Keratinocyte (primary cell): ENCODE data around the gene ARL6. TPM values are rescaled to one million over a fixed set of nuclear protein-coding genes. Genes with fewer than 3 reads are reported as not detected.

Experiments
- DNase-seq: peaks from one replicate; pipeline ENCODE4 v3.0.0-alpha.2; 2011; ENCODE audit warnings: low read depth, missing footprints, low spot score
- FAIRE-seq: peaks from 2 replicates; lab custom pipeline; 2011; peaks lifted over from hg19 to GRCh38; lab: Jason Lieb, UNC
- H2AFZ ChIP-seq: 2 replicates; pipeline ENCODE4 v1.6.0; 2012; ENCODE audit warnings: low read length, control low read depth, inconsistent platforms; ENCODE audit not compliant: control insufficient read depth
- H3K27ac ChIP-seq: 2 replicates; pipeline ENCODE4 v1.5.1; 2011; ENCODE audit warnings: low read length; ENCODE audit not compliant: control insufficient read depth, insufficient read depth
- H3K27me3 ChIP-seq: 3 replicates; pipeline ENCODE4 v1.6.0; 2011; ENCODE audit warnings: low read length; ENCODE audit not compliant: control insufficient read depth, insufficient read depth; ENCODE audit errors: extremely low read depth
- H3K36me3 ChIP-seq, 2 experiments: 2 replicates in 1 of 2; 3 replicates in 1 of 2; pipeline ENCODE4 v1.5.1; 2011; ENCODE audit warnings: low read length in 2 of 2, mild to moderate bottlenecking in 1 of 2; ENCODE audit not compliant: control insufficient read depth in 2 of 2, insufficient read depth in 2 of 2; ENCODE audit errors: extremely low read depth in 1 of 2
- H3K4me1 ChIP-seq: 3 replicates; pipeline ENCODE4 v1.5.1; 2011; ENCODE audit warnings: low read length; ENCODE audit not compliant: control insufficient read depth, insufficient read depth; ENCODE audit errors: extremely low read depth
- H3K4me2 ChIP-seq: 3 replicates; pipeline ENCODE4 v1.6.0; 2011; ENCODE audit warnings: low read depth, low read length; ENCODE audit not compliant: control insufficient read depth, insufficient read depth; ENCODE audit errors: extremely low read depth
- H3K4me3 ChIP-seq, 3 experiments: fragments of 200-600 bp in 1 of 3; sonication (generic) in 1 of 3; 2 replicates in 2 of 3; 3 replicates in 1 of 3; pipeline ENCODE4 v1.5.1; 2011 to 2016; ENCODE audit warnings: low read length in 3 of 3, mild to moderate bottlenecking in 3 of 3, control low read depth in 2 of 3, inconsistent platforms in 1 of 3, low read depth in 1 of 3, mixed read lengths in 1 of 3, mixed run types in 1 of 3, moderate library complexity in 1 of 3; ENCODE audit not compliant: control insufficient read depth in 2 of 3, insufficient read depth in 2 of 3; ENCODE audit errors: extremely low read depth in 1 of 3
- H3K79me2 ChIP-seq: 2 replicates; pipeline ENCODE4 v1.6.0; 2012; ENCODE audit warnings: low read length; ENCODE audit not compliant: control insufficient read depth, insufficient read depth
- H3K9ac ChIP-seq: 3 replicates; pipeline ENCODE4 v1.6.0; 2011; ENCODE audit warnings: low read length; ENCODE audit not compliant: control insufficient read depth, insufficient read depth; ENCODE audit errors: extremely low read depth
- H3K9me1 ChIP-seq: 3 replicates; pipeline ENCODE4 v1.6.0; 2011; ENCODE audit warnings: low read length; ENCODE audit not compliant: control insufficient read depth, insufficient read depth; ENCODE audit errors: extremely low read depth
- H3K9me3 ChIP-seq: 2 replicates; pipeline ENCODE4 v1.5.1; 2012; ENCODE audit warnings: low read depth, low read length; ENCODE audit not compliant: control insufficient read depth
- H4K20me1 ChIP-seq: 3 replicates; pipeline ENCODE4 v1.6.0; 2011; ENCODE audit warnings: low read length; ENCODE audit not compliant: control insufficient read depth, insufficient read depth; ENCODE audit errors: extremely low read depth
- EZH2 ChIP-seq: IDR thresholded peaks from one replicate; pipeline ENCODE4 v1.6.1; 2012; ENCODE audit warnings: inconsistent platforms, mild to moderate bottlenecking, low read length, moderate library complexity
- dilution Hi-C: fragments of 300-500 bp; cut with MboI; formaldehyde crosslinking; loops from one replicate; pipeline ENCODE4 v1.7.0; 2020; ENCODE audit warnings: low sequenced_read_pairs; ENCODE audit not compliant: extremely low pct_ligation_motif_present
- polyA plus RNA-seq, 5 experiments: library from polyadenylated mRNA; depleted of rRNA in 3 of 5; stranded (reverse) in 3 of 5; stranded (forward) in 1 of 5; unstranded in 1 of 5; fragments of >200 nt; gene quantifications; 1 replicate in 1 of 5; 2 replicates in 3 of 5; 3 replicates in 1 of 5; pipeline versions ENCODE4 v1.2.1 to v1.2.3, GENCODE V29; 2011 to 2012; ENCODE audit warnings: missing spikeins in 2 of 5, low read depth in 1 of 5, low replicate concordance in 1 of 5
- TF ChIP-seq, protein P1 (sequence below), 3 experiments: IDR thresholded peaks in 1 of 3; conservative IDR thresholded peaks in 1 of 3; optimal IDR thresholded peaks in 1 of 3; 2 replicates in 2 of 3; 3 replicates in 1 of 3; pipeline versions ENCODE3 to v1.5.1; 2011; ENCODE audit warnings: low read length in 3 of 3, mild to moderate bottlenecking in 3 of 3, moderate library complexity in 2 of 3, control low read depth in 1 of 3, inconsistent platforms in 1 of 3; ENCODE audit not compliant: insufficient read depth in 2 of 3; ENCODE audit errors: extremely low read depth in 1 of 3

ARL6 gene
- polyA plus RNA-seq, 1 donor (not counting 4 experiments of a cell fraction or from before 2014, with no cell fraction given) = 8.3 TPM

DNA sequence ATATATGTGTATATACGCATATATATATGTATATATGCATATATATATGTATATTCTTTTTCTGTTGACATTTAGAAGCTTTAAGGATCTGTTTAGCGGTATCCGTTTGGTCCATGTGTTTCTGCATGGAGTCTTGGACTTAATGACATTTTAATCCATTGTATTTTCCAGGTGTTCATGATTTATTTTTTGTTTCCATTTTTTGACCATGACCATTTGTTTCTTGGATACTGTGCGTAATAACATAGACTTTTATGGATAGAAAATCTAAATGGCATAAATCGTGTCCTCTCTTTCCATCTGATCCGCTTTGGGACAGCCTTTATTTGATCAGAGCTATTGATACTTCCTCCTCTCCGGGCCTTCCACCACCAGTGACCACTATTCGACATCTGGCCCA lies 76.7 kb downstream of the ARL6 start:
- Histone ChIP-seq H3K27me3 (no peaks in the 10 kb centered on the region), H3K9me1 (no peaks in the 10 kb centered on the region), H3K36me3 (no peaks in the 10 kb centered on the region), H3K9ac (no peak overlapping the region), H3K4me3 (no peak overlapping the region), H3K4me1 (no peaks in the 10 kb centered on the region), H3K9me3 (no peaks in the 10 kb centered on the region), H2AFZ (no peak overlapping the region), H3K27ac (no peak overlapping the region), H4K20me1 (no peaks in the 10 kb centered on the region), H3K4me2 (no peak overlapping the region), H3K79me2 (peaks cover 3% of the 10 kb centered on the region)
- TF ChIP-seq, protein P1, sequence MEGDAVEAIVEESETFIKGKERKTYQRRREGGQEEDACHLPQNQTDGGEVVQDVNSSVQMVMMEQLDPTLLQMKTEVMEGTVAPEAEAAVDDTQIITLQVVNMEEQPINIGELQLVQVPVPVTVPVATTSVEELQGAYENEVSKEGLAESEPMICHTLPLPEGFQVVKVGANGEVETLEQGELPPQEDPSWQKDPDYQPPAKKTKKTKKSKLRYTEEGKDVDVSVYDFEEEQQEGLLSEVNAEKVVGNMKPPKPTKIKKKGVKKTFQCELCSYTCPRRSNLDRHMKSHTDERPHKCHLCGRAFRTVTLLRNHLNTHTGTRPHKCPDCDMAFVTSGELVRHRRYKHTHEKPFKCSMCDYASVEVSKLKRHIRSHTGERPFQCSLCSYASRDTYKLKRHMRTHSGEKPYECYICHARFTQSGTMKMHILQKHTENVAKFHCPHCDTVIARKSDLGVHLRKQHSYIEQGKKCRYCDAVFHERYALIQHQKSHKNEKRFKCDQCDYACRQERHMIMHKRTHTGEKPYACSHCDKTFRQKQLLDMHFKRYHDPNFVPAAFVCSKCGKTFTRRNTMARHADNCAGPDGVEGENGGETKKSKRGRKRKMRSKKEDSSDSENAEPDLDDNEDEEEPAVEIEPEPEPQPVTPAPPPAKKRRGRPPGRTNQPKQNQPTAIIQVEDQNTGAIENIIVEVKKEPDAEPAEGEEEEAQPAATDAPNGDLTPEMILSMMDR (optimal IDR thresholded peaks at IDR 0.05 in 1 of 3, IDR thresholded peaks at IDR 0.05 in 1 of 3, conservative IDR thresholded peaks at IDR 0.05 in 1 of 3; ENCODE audit: extremely low read depth in 1 of 3, insufficient read depth in 2 of 3, low read length in 3 of 3) = no peak
- no peak for TF ChIP-seq EZH2
- dilution Hi-C loops = no loop called here
- DNase-seq = no peak
- no peak for FAIRE-seq

DNA sequence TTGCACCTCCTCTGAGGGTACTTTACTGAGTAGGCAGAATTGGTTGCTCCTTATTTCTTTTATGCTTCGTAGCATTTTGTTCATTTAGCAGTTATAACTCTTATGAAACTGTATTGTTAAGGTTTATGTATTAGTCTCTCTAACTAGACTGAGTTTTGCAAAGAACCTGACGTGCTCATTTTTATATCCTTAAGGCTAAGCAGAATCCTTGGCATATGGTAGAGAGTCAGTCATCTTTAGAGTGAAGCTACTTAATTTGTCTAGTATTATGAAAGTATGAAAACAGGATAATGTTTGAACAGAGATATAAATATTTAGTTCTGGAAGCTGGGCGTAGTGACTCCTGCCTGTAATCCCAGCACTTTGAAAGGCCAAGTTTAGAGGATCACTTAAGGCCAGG lies 77.4 kb downstream of the ARL6 start:
- no peak for FAIRE-seq
- dilution Hi-C loops = no loop called here
- H3K79me2 ChIP-seq = peaks cover 3% of the 10 kb centered on the region

More for the DNA sequence above, 77.4 kb downstream of the ARL6 start:
- TF ChIP-seq, protein P1 (optimal IDR thresholded peaks at IDR 0.05 in 1 of 3, IDR thresholded peaks at IDR 0.05 in 1 of 3, conservative IDR thresholded peaks at IDR 0.05 in 1 of 3; ENCODE audit: extremely low read depth in 1 of 3, insufficient read depth in 2 of 3, low read length in 3 of 3) = no peak
- TF ChIP-seq EZH2 = no peak
- H3K27ac ChIP-seq = no peak overlapping the region
- H3K4me3 ChIP-seq = no peak overlapping the region
- no peak overlapping the region for H3K4me2 ChIP-seq
- H3K36me3 ChIP-seq = no peaks in the 10 kb centered on the region
- no peaks in the 10 kb centered on the region for H3K9me1 ChIP-seq
- H3K9me3 ChIP-seq = no peaks in the 10 kb centered on the region
- no peaks in the 10 kb centered on the region for H4K20me1 ChIP-seq
- H3K27me3 ChIP-seq = no peaks in the 10 kb centered on the region
- no peak overlapping the region for H3K9ac ChIP-seq
- no peak overlapping the region for H2AFZ ChIP-seq
- DNase-seq = no peak
- H3K4me1 ChIP-seq = no peaks in the 10 kb centered on the region
